Activated T-cell treated with anti-CD3 and anti-CD28 coated beads, Interleukin-2, amount 50 U/mL, for 1 hour (primary cell): ENCODE results near the gene UGT1A8.

ENCODE experiments used
- DNase-seq: peaks from one replicate; pipeline ENCODE4 v3.0.0-alpha.2; 2020

Gene UGT1A8

GRCh38 chr2:233803292-233803911, 186.0 kb downstream of the UGT1A8 start:
- DNase-seq = no peak

- DNase-seq = no peak
These were observed 186.6 kb downstream of the UGT1A8 start for GRCh38 chr2:233803994-233804393.

- no peak for DNase-seq
These were observed 189.9 kb downstream of the UGT1A8 start for GRCh38 chr2:233807215-233807865.

GRCh38 chr2:233807966-233808935, 190.8 kb downstream of the UGT1A8 start:
- no peak for DNase-seq

GRCh38 chr2:233810385-233810784, 193.0 kb downstream of the UGT1A8 start:
- DNase-seq = no peak

GRCh38 chr2:233811087-233811486, 193.7 kb downstream of the UGT1A8 start:
- no peak for DNase-seq

GRCh38 chr2:233811732-233812131, 194.3 kb downstream of the UGT1A8 start:
- no peak for DNase-seq

- no peak for DNase-seq
These were observed 196.0 kb downstream of the UGT1A8 start for GRCh38 chr2:233813236-233814055.

- DNase-seq = no peak
These were observed 196.8 kb downstream of the UGT1A8 start for GRCh38 chr2:233814056-233814835.

- no peak for DNase-seq
These were observed 198.4 kb downstream of the UGT1A8 start for GRCh38 chr2:233815861-233816260.

- DNase-seq = no peak
These were observed 198.9 kb downstream of the UGT1A8 start for GRCh38 chr2:233816334-233816733.

- DNase-seq = no peak
These were observed 199.3 kb downstream of the UGT1A8 start for GRCh38 chr2:233816771-233817170.

- DNase-seq = no peak
These were observed 200.0 kb downstream of the UGT1A8 start for GRCh38 chr2:233817361-233817911.

- no peak for DNase-seq
These were observed 200.7 kb downstream of the UGT1A8 start for GRCh38 chr2:233817995-233818638.

GRCh38 chr2:233818639-233819621, 201.5 kb downstream of the UGT1A8 start:
- no peak for DNase-seq

GRCh38 chr2:233819884-233820773, 202.7 kb downstream of the UGT1A8 start:
- DNase-seq = no peak

- DNase-seq = no peak
These were observed 203.3 kb downstream of the UGT1A8 start for GRCh38 chr2:233820774-233821105.

GRCh38 chr2:233821196-233821595, 203.8 kb downstream of the UGT1A8 start:
- no peak for DNase-seq

GRCh38 chr2:233821709-233822100, 204.3 kb downstream of the UGT1A8 start:
- DNase-seq = no peak
